MM.1S (cell line): ENCODE results near the gene CCNT2.

Source experiments
- DNase-seq: peaks from one replicate; pipeline ENCODE4 v3.0.0-alpha.2; 2015
- H2AFZ ChIP-seq: fragments of 300-600 bp; sonication (generic); 2 replicates; pipeline ENCODE4 v1.6.0; 2016; ENCODE audit warnings: antibody characterized with exemption, low read length
- H3F3A ChIP-seq: fragments of 300-600 bp; sonication (generic); 2 replicates; pipeline ENCODE4 v1.6.1; 2016; ENCODE audit warnings: mild to moderate bottlenecking, antibody characterized with exemption, low read length, moderate library complexity, mixed read lengths; ENCODE audit not compliant: insufficient read depth
- H3K27ac ChIP-seq: fragments of 300-600 bp; sonication (generic); 2 replicates; pipeline ENCODE4 v1.5.1; 2016; ENCODE audit warnings: mild to moderate bottlenecking, low read length
- H3K27me3 ChIP-seq: fragments of 300-600 bp; sonication (generic); replicated peaks from 2 replicates; pipeline ENCODE4 v1.6.0; 2016; ENCODE audit warnings: low read length; ENCODE audit not compliant: insufficient read depth
- H3K36me3 ChIP-seq: fragments of 300-600 bp; sonication (generic); replicated peaks from 2 replicates; pipeline ENCODE4 v1.6.1; 2016; ENCODE audit warnings: mild to moderate bottlenecking, low read length, mixed read lengths; ENCODE audit not compliant: insufficient read depth
- H3K4me1 ChIP-seq: fragments of 300-600 bp; sonication (generic); 2 replicates; pipeline ENCODE4 v1.6.1; 2016; ENCODE audit warnings: low read length, mixed read lengths
- H3K4me2 ChIP-seq: fragments of 300-600 bp; sonication (generic); 2 replicates; pipeline ENCODE4 v1.6.0; 2016; ENCODE audit warnings: low read depth, low read length
- H3K4me3 ChIP-seq: fragments of 300-600 bp; sonication (generic); 2 replicates; pipeline ENCODE4 v1.5.1; 2016; ENCODE audit warnings: low read length, mixed read lengths
- H3K79me2 ChIP-seq: fragments of 300-600 bp; sonication (generic); 2 replicates; pipeline ENCODE4 v1.6.1; 2016; ENCODE audit warnings: mixed run types, low read length, mixed read lengths
- H3K9ac ChIP-seq: fragments of 300-600 bp; sonication (generic); 2 replicates; pipeline ENCODE4 v1.6.1; 2016; ENCODE audit warnings: low read length, mixed read lengths
- H3K9me2 ChIP-seq: fragments of 300-600 bp; sonication (generic); replicated peaks from 2 replicates; pipeline ENCODE4 v1.6.1; 2016; ENCODE audit warnings: mild to moderate bottlenecking, low read length, mixed read lengths; ENCODE audit not compliant: insufficient read depth
- H3K9me3 ChIP-seq: fragments of 300-600 bp; sonication (generic); replicated peaks from 2 replicates; pipeline ENCODE4 v1.6.1; 2016; ENCODE audit warnings: mild to moderate bottlenecking, low read length, mixed read lengths; ENCODE audit not compliant: insufficient read depth
- H4K20me1 ChIP-seq: fragments of 300-600 bp; sonication (generic); 2 replicates; pipeline ENCODE4 v1.6.1; 2016; ENCODE audit warnings: mild to moderate bottlenecking, low read length, moderate library complexity, mixed read lengths; ENCODE audit not compliant: insufficient read depth
- EZH2 ChIP-seq: fragments of 300-600 bp; sonication (generic); optimal IDR thresholded peaks from 2 replicates; pipeline ENCODE3; 2017; ENCODE audit warnings: low read depth, mild to moderate bottlenecking, antibody characterized with exemption, low read length, mixed read lengths
- EZH2phosphoT487 ChIP-seq: fragments of 300-600 bp; sonication (generic); IDR thresholded peaks from 2 replicates; pipeline ENCODE4 v1.6.1; 2018; ENCODE audit warnings: antibody characterized with exemption, low read length
- TF ChIP-seq, protein P1 (sequence below): fragments of 300-600 bp; sonication (generic); IDR thresholded peaks from 2 replicates; pipeline ENCODE4 v1.5.1; 2016; ENCODE audit warnings: antibody characterized with exemption, low read length, mixed read lengths

Gene CCNT2

DNA sequence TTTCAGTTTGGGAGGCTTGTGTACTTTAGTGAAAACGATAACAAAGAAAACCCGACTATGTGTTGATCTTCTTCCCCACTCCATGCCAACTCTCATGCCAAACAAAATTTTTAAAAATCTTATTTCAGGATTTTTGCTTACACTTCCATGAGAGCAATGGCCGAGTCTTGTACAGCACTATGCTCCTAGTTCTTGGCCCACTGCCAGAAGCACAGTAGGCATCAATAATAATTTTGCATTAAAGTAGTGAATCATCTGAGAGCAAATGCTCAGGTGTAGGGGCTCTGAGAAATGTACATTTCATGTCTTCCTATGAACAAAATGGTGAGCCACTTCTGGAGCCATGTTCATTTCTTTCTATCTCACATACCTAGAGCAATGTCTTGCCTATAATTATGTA, 66.4 kb downstream of the CCNT2 start:
- no peaks in the 10 kb centered on the region for H3K9me2 ChIP-seq
- H3F3A ChIP-seq: no peaks in the 10 kb centered on the region
- no peaks in the 10 kb centered on the region for H3K36me3 ChIP-seq
- no peaks in the 10 kb centered on the region for H3K9me3 ChIP-seq
- DNase-seq: no peak
- no peak overlapping the region for H2AFZ ChIP-seq
- no peak overlapping the region for H3K9ac ChIP-seq
- 0 out of 2 replicates have a peak, but pooled peaks cover 7% of the 10 kb centered on the region for H3K4me1 ChIP-seq
- no peaks in the 10 kb centered on the region for H4K20me1 ChIP-seq
- H3K4me2 ChIP-seq: no peak overlapping the region
- no peak overlapping the region for H3K4me3 ChIP-seq
- no peak overlapping the region for H3K27ac ChIP-seq
- no peaks in the 10 kb centered on the region for H3K27me3 ChIP-seq
- no peak for TF ChIP-seq EZH2
- TF ChIP-seq EZH2phosphoT487: no peak
- TF ChIP-seq, protein P1, sequence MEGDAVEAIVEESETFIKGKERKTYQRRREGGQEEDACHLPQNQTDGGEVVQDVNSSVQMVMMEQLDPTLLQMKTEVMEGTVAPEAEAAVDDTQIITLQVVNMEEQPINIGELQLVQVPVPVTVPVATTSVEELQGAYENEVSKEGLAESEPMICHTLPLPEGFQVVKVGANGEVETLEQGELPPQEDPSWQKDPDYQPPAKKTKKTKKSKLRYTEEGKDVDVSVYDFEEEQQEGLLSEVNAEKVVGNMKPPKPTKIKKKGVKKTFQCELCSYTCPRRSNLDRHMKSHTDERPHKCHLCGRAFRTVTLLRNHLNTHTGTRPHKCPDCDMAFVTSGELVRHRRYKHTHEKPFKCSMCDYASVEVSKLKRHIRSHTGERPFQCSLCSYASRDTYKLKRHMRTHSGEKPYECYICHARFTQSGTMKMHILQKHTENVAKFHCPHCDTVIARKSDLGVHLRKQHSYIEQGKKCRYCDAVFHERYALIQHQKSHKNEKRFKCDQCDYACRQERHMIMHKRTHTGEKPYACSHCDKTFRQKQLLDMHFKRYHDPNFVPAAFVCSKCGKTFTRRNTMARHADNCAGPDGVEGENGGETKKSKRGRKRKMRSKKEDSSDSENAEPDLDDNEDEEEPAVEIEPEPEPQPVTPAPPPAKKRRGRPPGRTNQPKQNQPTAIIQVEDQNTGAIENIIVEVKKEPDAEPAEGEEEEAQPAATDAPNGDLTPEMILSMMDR: no peak
- H3K79me2 ChIP-seq: no peaks in the 10 kb centered on the region

DNA sequence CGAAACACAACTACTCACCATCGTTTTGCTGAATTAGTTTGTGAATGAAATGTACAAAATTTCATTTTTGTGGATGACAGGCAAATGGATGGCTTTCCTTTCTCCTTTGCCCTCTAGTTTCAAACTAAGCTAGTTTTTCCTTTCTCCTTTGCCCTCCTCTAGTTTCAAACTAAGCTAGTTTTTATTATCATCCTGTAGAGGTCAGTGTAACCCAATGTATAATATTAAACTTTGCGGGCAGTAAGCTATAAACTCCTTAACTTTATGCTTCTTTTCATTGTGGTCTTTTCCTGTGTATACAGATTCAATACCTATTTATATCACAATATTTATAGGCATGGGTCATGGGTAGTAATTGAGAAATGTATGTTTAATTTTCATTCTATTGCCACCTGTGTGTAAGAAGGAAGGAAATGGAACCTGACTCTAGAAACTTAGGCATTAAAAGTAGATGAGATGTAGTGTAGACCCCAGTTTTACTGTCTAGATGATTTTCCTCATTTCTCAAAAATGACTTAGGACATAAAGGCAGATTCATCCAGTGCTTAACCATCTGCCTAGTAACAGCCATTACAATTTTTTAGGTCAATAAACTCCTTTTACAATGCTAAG, 70.5 kb downstream of the CCNT2 start:
- TF ChIP-seq EZH2phosphoT487: no peak
- TF ChIP-seq, protein P1: peak; percentile 54
- H3K9ac ChIP-seq: no peak overlapping the region
- no peaks in the 10 kb centered on the region for H3K79me2 ChIP-seq

DNA sequence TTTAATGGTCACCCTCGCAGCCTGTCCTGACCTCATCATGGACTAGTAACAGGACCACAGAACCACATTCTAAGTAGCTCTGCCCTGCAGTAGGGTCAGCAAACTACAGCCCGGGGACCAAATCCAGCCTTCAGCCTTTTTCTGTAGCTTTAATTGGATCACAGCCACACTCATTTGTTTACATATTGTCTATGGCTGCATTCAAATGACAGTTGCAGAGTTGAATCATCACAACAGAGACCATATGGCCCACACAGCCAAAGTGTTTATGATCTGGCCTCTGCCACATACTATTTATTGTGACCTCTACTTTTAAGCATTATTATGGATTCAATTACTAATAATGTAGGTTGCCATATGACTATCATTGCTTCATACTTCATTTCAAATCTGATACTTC, 80.9 kb downstream of the CCNT2 start:
- Histone ChIP-seq H3K4me2 (no peak overlapping the region), H3F3A (no peaks in the 10 kb centered on the region)

More for the DNA sequence above, 70.5 kb downstream of the CCNT2 start:
- no peak overlapping the region for H3K27ac ChIP-seq
- H2AFZ ChIP-seq: no peak overlapping the region
- no peaks in the 10 kb centered on the region for H3K9me3 ChIP-seq
- H3K4me2 ChIP-seq: no peak overlapping the region
- no peaks in the 10 kb centered on the region for H3K36me3 ChIP-seq
- no peaks in the 10 kb centered on the region for H4K20me1 ChIP-seq
- 0 out of 2 replicates have a peak, but pooled peaks cover 3% of the 10 kb centered on the region for H3K4me1 ChIP-seq
- DNase-seq: peak; percentile 49
- no peaks in the 10 kb centered on the region for H3F3A ChIP-seq
- no peak overlapping the region for H3K4me3 ChIP-seq
- H3K27me3 ChIP-seq: no peaks in the 10 kb centered on the region
- H3K9me2 ChIP-seq: no peaks in the 10 kb centered on the region

DNA sequence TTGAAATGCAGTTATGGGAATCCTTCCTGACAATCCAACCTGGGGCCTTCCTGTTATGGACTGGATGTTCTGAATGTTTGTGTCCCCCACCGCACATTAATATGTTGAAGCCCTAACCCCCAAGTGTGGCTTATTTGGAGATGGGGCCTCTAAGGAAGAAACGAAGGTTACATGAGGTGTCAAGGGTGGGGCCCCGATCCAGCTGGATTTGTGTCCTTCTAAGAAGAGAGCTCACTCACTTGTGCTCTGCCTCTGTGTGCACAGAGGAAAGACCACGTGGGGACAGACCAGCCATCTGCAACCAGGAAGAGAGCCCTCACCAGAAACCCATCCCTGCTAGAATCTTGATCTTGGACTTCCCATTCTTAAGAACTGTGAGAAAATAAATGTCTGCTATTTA, 84.2 kb downstream of the CCNT2 start:
- TF ChIP-seq, protein P1: no peak
- no peak for TF ChIP-seq EZH2
- no peak for TF ChIP-seq EZH2phosphoT487
- DNase-seq: no peak
- Histone ChIP-seq H4K20me1 (no peaks in the 10 kb centered on the region), H3K9me2 (no peaks in the 10 kb centered on the region), H2AFZ (no peak overlapping the region), H3K36me3 (no peaks in the 10 kb centered on the region), H3K27ac (no peak overlapping the region), H3K79me2 (no peaks in the 10 kb centered on the region), H3K4me2 (no peak overlapping the region), H3K4me1 (no peaks in the 10 kb centered on the region), H3F3A (no peaks in the 10 kb centered on the region), H3K27me3 (no peaks in the 10 kb centered on the region), H3K9me3 (no peaks in the 10 kb centered on the region), H3K4me3 (no peak overlapping the region), H3K9ac (no peak overlapping the region)

More for the DNA sequence above, 80.9 kb downstream of the CCNT2 start:
- Histone ChIP-seq H3K79me2 (no peaks in the 10 kb centered on the region), H3K9ac (no peak overlapping the region), H3K9me2 (no peaks in the 10 kb centered on the region), H3K4me1 (no peaks in the 10 kb centered on the region), H3K36me3 (no peaks in the 10 kb centered on the region), H3K27ac (no peak overlapping the region), H3K9me3 (no peaks in the 10 kb centered on the region), H2AFZ (no peak overlapping the region), H4K20me1 (no peaks in the 10 kb centered on the region), H3K4me3 (no peak overlapping the region), H3K27me3 (no peaks in the 10 kb centered on the region)
- no peak for DNase-seq
- TF ChIP-seq EZH2phosphoT487 (no peak), EZH2 (no peak)
